Retinal pigment epithelial cell (primary cell): ENCODE data around the gene FGD4.

ENCODE experiments used
- DNase-seq: peaks from one replicate; pipeline ENCODE4 v3.0.0-alpha.2; 2010; ENCODE audit warnings: low read depth
- H3K4me3 ChIP-seq: 2 replicates; pipeline ENCODE4 v1.5.1; 2011; ENCODE audit warnings: mild to moderate bottlenecking, low read length, control low read depth, moderate library complexity
- TF ChIP-seq, protein P1 (sequence below): conservative IDR thresholded peaks from 2 replicates; pipeline ENCODE4 v1.5.1; 2011; ENCODE audit warnings: low read depth, low read length, control low read depth, inconsistent platforms

The FGD4 gene

DNA sequence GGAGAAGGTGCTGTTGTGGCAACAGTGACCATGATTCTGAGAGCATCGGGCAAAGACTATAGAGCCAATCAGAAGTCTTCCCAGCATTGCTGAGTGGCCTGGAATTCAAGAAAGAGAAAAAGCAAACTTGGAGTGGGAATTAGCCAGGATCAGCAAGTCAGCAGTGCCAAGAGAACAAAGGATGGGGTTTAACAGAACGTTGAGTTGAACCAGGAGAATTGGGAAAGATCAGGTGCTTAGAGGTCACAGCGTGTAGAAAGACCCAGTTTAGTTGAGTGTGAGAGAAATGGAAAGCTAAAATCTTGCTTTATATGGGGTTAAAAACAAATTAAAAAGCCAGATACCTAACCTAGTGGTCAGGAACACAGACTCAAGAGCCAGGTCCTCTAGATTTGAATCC lies 189.2 kb downstream of the FGD4 start:
- no peak overlapping the region for H3K4me3 ChIP-seq
- DNase-seq, result no peak
- TF ChIP-seq, protein P1, sequence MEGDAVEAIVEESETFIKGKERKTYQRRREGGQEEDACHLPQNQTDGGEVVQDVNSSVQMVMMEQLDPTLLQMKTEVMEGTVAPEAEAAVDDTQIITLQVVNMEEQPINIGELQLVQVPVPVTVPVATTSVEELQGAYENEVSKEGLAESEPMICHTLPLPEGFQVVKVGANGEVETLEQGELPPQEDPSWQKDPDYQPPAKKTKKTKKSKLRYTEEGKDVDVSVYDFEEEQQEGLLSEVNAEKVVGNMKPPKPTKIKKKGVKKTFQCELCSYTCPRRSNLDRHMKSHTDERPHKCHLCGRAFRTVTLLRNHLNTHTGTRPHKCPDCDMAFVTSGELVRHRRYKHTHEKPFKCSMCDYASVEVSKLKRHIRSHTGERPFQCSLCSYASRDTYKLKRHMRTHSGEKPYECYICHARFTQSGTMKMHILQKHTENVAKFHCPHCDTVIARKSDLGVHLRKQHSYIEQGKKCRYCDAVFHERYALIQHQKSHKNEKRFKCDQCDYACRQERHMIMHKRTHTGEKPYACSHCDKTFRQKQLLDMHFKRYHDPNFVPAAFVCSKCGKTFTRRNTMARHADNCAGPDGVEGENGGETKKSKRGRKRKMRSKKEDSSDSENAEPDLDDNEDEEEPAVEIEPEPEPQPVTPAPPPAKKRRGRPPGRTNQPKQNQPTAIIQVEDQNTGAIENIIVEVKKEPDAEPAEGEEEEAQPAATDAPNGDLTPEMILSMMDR, result no peak

DNA sequence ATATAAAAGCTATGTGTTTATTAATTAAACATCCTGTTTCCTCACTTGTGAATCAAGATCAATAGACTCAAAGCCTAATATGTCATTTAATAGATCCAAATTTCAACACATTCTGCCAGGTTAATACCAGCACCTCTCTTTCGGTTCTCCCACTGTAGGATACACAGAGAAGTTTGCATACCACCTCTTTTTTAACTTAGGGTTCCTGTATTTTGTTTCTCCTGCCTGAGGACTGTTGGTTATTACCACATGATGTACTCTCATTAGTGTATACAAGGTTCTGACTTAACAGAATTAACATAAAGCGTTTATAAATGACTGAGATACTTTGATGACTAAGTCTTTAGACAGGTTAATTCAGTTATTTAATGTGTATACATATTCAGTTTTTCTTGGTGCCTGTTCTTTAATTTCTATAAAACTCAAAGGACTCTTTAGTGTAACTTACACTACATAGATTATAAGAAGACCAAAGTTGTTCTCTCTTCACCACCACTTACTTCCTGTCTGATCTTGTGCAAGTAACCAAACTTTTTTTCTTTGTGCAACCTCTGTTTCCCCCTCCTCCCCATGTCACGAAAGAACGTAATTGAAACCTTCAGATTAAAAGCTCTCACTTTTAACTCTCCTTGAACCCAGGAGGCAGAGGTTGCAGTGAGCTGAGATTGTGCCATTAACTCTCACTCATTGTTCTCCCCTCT lies 190.0 kb downstream of the FGD4 start:
- TF ChIP-seq, protein P1, result no peak
- H3K4me3 ChIP-seq, result no peak overlapping the region
- no peak for DNase-seq

DNA sequence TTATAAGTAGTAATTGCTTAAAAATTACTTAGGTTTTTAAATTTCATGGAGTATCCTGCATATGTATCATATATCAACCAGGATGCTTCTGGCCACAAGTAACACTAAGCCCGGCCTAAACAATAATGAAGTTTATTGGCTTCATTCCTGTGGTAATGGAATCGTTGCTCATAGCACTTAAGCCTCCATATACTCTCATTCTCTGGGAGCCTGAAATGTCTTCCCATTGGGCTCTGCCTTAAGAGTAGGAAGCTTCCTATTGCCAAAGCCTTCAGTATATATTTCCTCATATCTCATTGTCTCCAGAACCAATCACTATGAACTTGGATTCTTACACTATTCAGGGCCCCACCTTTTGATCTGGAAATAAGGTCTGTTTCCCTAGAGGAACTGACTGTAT lies 195.9 kb downstream of the FGD4 start:
- no peak overlapping the region for H3K4me3 ChIP-seq
- no peak for DNase-seq
- TF ChIP-seq, protein P1, result no peak

DNA sequence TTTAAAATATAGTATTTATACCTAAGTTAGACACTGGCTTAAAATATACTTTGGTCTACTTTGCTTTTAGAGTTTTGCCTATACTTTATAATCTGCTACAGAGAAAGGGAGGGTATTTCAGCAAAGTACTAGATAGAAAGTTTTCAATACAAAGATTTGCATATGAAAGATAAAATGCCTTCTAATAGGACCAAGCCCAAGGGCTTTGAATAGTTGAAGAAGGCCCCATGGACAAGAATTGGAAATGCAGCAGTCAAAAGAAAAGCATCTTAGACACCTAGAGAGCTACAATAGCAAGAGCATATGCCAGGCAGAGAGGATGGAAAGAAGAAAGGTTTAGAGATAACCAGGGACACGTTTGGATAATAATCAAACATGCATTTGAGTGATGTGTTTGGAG lies 196.7 kb downstream of the FGD4 start:
- H3K4me3 ChIP-seq, result no peak overlapping the region
- TF ChIP-seq, protein P1, result no peak
- DNase-seq, result no peak

DNA sequence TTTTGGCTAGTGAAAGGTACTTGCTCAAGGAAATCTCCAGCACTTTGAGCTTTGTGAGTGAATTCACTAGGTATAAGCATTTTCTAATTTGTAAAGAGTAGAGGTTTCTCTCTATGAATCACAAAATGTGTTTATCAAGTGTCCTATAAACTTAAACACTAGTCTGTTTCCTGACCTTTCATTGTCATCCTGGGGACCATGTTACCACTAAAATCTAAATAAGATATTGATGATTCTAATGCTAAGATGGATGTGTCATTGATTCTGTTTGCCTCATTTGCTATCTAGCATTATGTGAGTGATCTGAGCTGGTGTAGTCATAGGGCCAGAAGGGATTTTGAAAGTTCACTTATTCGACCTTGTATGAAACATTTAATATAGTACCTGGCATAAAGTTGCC lies 199.3 kb downstream of the FGD4 start:
- TF ChIP-seq, protein P1, result no peak
- no peak overlapping the region for H3K4me3 ChIP-seq
- DNase-seq, result no peak

DNA sequence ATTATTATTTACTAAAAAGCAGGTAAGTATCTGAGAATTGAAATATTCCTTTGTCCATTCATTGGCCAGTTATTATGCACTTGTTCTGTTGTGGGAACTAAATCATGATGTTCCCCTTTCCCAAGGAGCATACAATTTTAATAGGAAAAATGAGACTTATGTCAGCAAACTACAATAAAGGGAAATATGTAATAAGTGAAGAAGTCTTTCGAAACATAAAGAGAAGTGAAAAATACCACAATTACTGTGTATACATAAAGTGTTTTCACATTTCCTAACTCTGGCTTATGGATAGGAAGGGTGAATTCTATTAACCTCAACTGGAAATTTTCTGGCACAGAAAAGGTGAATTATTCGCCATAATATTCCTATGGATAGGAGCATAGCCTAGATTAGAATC lies 201.3 kb downstream of the FGD4 start:
- H3K4me3 ChIP-seq, result no peak overlapping the region
- DNase-seq, result no peak
- TF ChIP-seq, protein P1, result no peak

DNA sequence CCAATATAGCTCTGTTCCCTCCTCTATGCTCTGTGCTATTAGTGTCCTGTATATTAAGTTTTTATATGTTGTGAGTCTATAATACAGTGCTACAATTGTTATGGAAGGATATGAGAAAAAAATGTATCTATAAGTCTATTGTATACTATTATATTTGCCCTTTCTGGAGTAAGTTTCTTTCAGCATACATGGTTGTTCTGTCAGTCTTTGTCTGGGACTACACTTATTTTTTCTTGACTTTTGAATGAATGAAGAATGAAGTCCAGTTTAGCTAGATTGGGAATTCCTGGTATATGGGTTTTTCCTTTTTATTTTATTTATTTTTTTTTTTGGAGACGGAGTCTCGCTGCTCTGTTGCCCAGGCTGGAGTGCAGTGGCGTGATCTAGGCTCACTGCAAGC lies 203.7 kb downstream of the FGD4 start:
- no peak overlapping the region for H3K4me3 ChIP-seq
- TF ChIP-seq, protein P1, result no peak
- no peak for DNase-seq
